K562 (cell line): Measurements from ENCODE around the gene ARHGEF7. TPM values are rescaled to one million over a fixed set of nuclear protein-coding genes. Genes with fewer than 3 reads are reported as not detected.

Source experiments
- ATAC-seq: fragments of 200-7000 bp; cut with Tn5 transposase; 3 replicates; pipeline ENCODE4 v1.9.1; 2020; ENCODE audit warnings: moderate library complexity
- BruUV-seq: library from RNA; stranded (reverse); fragments of 400-500 nt; replicated peaks from 2 replicates; lab custom pipeline; 2021; lab: Mats Ljungman, UMichigan
- CTCF ChIA-PET: fragments of 300-600 bp; formaldehyde crosslinking; extraction: SDS; loops from one replicate; lab custom pipeline; 2021; ENCODE audit warnings: low intra/inter-chr PET ratio; lab: Yijun Ruan, JAX
- POLR2A ChIA-PET: fragments of 300-600, 350-650 bp; sonication (Branson Sonifier 250); formaldehyde crosslinking; extraction: SDS; loops from one replicate; lab custom pipeline; 2021; ENCODE audit warnings: antibody characterized with exemption, inconsistent platforms; lab: Yijun Ruan, JAX
- DNase-seq, 4 experiments: peaks; one replicate each; pipeline versions ENCODE4 v3.0.0 to v3.0.0-alpha.2; 2011 to 2018; ENCODE audit warnings: low spot score in 3 of 4, mixed read lengths in 3 of 4; ENCODE audit errors: extremely low read depth in 1 of 4
- FAIRE-seq: peaks from 2 replicates; lab custom pipeline; 2011; peaks lifted over from hg19 to GRCh38; lab: Jason Lieb, UNC
- H2AFZ ChIP-seq: 2 replicates; pipeline ENCODE4 v1.6.0; 2011; ENCODE audit warnings: low read depth, low read length, control low read depth, inconsistent platforms
- H3K27ac ChIP-seq: fragments of 200-600 bp; 3 replicates; pipeline ENCODE4 v1.8.0; 2011; ENCODE audit warnings: low read depth, mild to moderate bottlenecking, control low read depth, inconsistent platforms, low read length, moderate library complexity, mixed read lengths; ENCODE audit errors: extremely low read depth
- H3K27me3 ChIP-seq, 2 experiments: fragments of 300-600 bp in 1 of 2; 2 replicates in 1 of 2; 3 replicates in 1 of 2; pipeline versions ENCODE4 v1.6.0 to v1.8.0; 2011; ENCODE audit warnings: inconsistent platforms in 2 of 2, low read length in 2 of 2, mild to moderate bottlenecking in 1 of 2, mixed read lengths in 1 of 2, moderate library complexity in 1 of 2; ENCODE audit not compliant: control insufficient read depth in 2 of 2, insufficient read depth in 2 of 2
- H3K36me3 ChIP-seq: fragments of 300-600 bp; 3 replicates; pipeline ENCODE4 v1.8.0; 2011; ENCODE audit warnings: mild to moderate bottlenecking, low read length, inconsistent platforms; ENCODE audit not compliant: control insufficient read depth, insufficient read depth
- H3K4me1 ChIP-seq, 2 experiments: fragments of 200-600 bp in 1 of 2; replicated peaks in 1 of 2; 2 replicates in 1 of 2; 3 replicates in 1 of 2; pipeline versions ENCODE4 v1.5.1 to v1.8.0; 2011; ENCODE audit warnings: inconsistent platforms in 2 of 2, low read length in 2 of 2, mild to moderate bottlenecking in 1 of 2, mixed read lengths in 1 of 2, moderate library complexity in 1 of 2; ENCODE audit not compliant: control insufficient read depth in 2 of 2, insufficient read depth in 2 of 2
- H3K4me2 ChIP-seq: 2 replicates; pipeline ENCODE4 v1.6.1; 2011; ENCODE audit warnings: low read length, control low read depth, inconsistent platforms, mixed read lengths; ENCODE audit not compliant: insufficient read depth
- H3K4me3 ChIP-seq: fragments of 200-600 bp; sonication (generic), shearing (Covaris generic); 2 replicates; pipeline ENCODE4 v1.5.1; 2016; ENCODE audit warnings: control low read depth, inconsistent platforms
- H3K79me2 ChIP-seq: fragments of 200-600 bp; 3 replicates; pipeline ENCODE4 v1.8.0; 2011; ENCODE audit warnings: low read length, inconsistent platforms; ENCODE audit not compliant: control insufficient read depth, insufficient read depth
- H3K9ac ChIP-seq, 2 experiments: 2 replicates each; pipeline versions ENCODE4 v1.6.0 to v1.6.1; 2011; ENCODE audit warnings: low read depth in 2 of 2, low read length in 2 of 2, control low read depth in 1 of 2, inconsistent platforms in 1 of 2, mild to moderate bottlenecking in 1 of 2, mixed read lengths in 1 of 2; ENCODE audit not compliant: insufficient read depth in 1 of 2
- H3K9me1 ChIP-seq: one replicate; pipeline ENCODE4 v1.6.0; 2011; ENCODE audit warnings: inconsistent platforms, mild to moderate bottlenecking, low read length, moderate library complexity; ENCODE audit not compliant: control insufficient read depth, insufficient read depth
- H3K9me3 ChIP-seq: replicated peaks from 2 replicates; pipeline ENCODE4 v1.5.1; 2011; ENCODE audit warnings: low read depth, low read length, inconsistent platforms; ENCODE audit not compliant: control insufficient read depth, insufficient read depth
- H4K20me1 ChIP-seq: replicated peaks from 2 replicates; pipeline ENCODE4 v1.6.1; 2011; ENCODE audit warnings: low read length, inconsistent platforms, mixed read lengths; ENCODE audit not compliant: control insufficient read depth, insufficient read depth
- ARID3A ChIP-seq: IDR thresholded peaks from 2 replicates; pipeline ENCODE4 v1.6.1; 2012; ENCODE audit warnings: low read depth, low read length, improper control_type of control experiment, borderline replicate concordance
- SRSF1 ChIP-seq: fragments of 200-400 bp; formaldehyde crosslinking; IDR thresholded peaks from 2 replicates; pipeline ENCODE4 v1.6.1; 2017; ENCODE audit warnings: mild to moderate bottlenecking, low read depth, low read length, moderate library complexity
- STAT5B ChIP-seq: fragments of 250-450 bp; sonication (Bioruptor Pico); IDR thresholded peaks from 2 replicates; pipeline ENCODE4 v1.8.0; 2021; ENCODE audit warnings: mild to moderate bottlenecking, inconsistent platforms
- ZBTB33 ChIP-seq: sonication (generic); formaldehyde crosslinking; IDR thresholded peaks from 2 replicates; pipeline ENCODE4 v1.8.1; 2023; ENCODE audit warnings: mild to moderate bottlenecking, missing genetic modification reagents
- ZNF224 ChIP-seq: sonication (generic); formaldehyde crosslinking; IDR thresholded peaks from 2 replicates; pipeline ENCODE4 v1.8.0; 2022; ENCODE audit warnings: mild to moderate bottlenecking, missing genetic modification reagents
- WGBS: fragments of 100-300 bp; shearing (Covaris generic); methylation state at CpG from one replicate; pipeline ENCODE4 v1.1.6; 2016; ENCODE audit warnings: low coverage, mixed read lengths; ENCODE audit not compliant: insufficient coverage; ENCODE audit errors: missing lambda C conversion rate; 5-methylcytosine and 5-hydroxymethylcytosine counted together
- in situ Hi-C: fragments of 300-500 bp; cut with MboI; formaldehyde crosslinking; loops from 4 replicates; pipeline ENCODE4 v1.15.0; 2018; ENCODE audit warnings: inconsistent platforms, mixed read lengths
- intact Hi-C: fragments of 100-400 bp; cut with micrococcal nuclease; formaldehyde crosslinking; loops from 2 replicates; pipeline ENCODE4 v1.14.2; 2022
- polyA plus RNA-seq, 8 experiments: library from polyadenylated mRNA; depleted of rRNA in 4 of 8; stranded (reverse) in 5 of 8; unstranded in 3 of 8; fragments of >200 nt; fragmentation: Nextera tagmentation in 2 of 8; fragmentation: Illumina TruSeq in 1 of 8; extraction: Ambion mirVana in 2 of 8; extraction: Trizol in 1 of 8; gene quantifications; 2 replicates each; pipeline versions ENCODE4 v1.2.1 to v1.2.3, GENCODE V29; 2011 to 2014; ENCODE audit warnings: inconsistent platforms in 1 of 8, missing spikeins in 1 of 8
- total RNA-seq, 7 experiments: library from RNA; depleted of rRNA in 6 of 7; stranded (reverse); fragments of >200 nt in 6 of 7; fragmentation: Illumina TruSeq in 2 of 7; extraction: Trizol in 2 of 7; gene quantifications; 2 replicates each; pipeline versions ENCODE4 v1.2.1 to v1.2.3, GENCODE V29; 2011 to 2021; ENCODE audit warnings: low replicate concordance in 1 of 7

Gene ARHGEF7
- total and polyA plus RNA-seq, 9 of the 15 experiments (the other 6 are each of a cell fraction or from before 2014, with no cell fraction given): 2.1 to 26.8 (median 17.5) TPM

DNA sequence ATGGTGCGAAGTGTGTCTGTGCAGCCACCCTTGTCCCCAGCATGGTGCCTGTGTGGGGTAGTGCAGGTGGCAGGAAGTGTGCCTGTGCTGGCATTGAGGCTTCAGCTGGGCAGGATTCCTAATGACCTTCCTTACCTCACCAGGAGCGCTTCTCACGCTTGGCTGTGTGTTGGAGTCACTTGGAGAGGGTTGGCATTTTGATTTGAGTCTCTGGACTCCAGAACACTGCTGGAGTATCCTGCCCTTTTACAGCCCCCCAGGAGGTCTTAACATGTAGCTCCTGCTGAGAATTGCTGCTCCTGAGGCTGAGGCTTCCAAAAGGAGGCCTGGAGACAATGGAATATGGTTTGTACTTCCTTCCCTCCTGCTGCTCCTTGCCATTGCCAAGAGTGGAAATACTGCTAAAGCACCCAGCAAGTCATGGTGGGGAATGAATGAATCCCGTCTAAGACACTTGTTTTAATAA lies 87.1 kb downstream of the ARHGEF7 start:
- H3K4me2 ChIP-seq: no peak overlapping the region
- WGBS: 75% methylated on average over 3 of the region's 4 CpGs
- CTCF ChIA-PET: no interaction called here
- peaks cover 2 to 5% of the 10 kb centered on the region in 2 experiments; a peak in 2 of 5 replicates for H3K4me1 ChIP-seq
- no peaks in the 10 kb centered on the region for H3K9me1 ChIP-seq
- in situ Hi-C loops (no loop called here), intact Hi-C loops (no loop called here)
- peaks cover 14% of the 10 kb centered on the region for H4K20me1 ChIP-seq
- TF ChIP-seq ARID3A (no peak), ZNF224 (CRISPR knock-in tag) (no peak), SRSF1 (no peak), ZBTB33 (no peak), STAT5B (CRISPR knock-in tag) (no peak)
- no peaks in the 10 kb centered on the region for H3K36me3 ChIP-seq
- no peaks in the 10 kb centered on the region for H3K27me3 ChIP-seq
- no peak overlapping the region for H2AFZ ChIP-seq
- H3K27ac ChIP-seq: no peak overlapping the region
- FAIRE-seq (no peak), DNase-seq (no peak), ATAC-seq (no peak)
- H3K9me3 ChIP-seq: no peaks in the 10 kb centered on the region
- no TSS peak for BruUV-seq
- POLR2A ChIA-PET: interaction anchor here (0.7 kb wide), 1 partner anchor 49 kb away, joined by 3 read pairs; no protein-coding TSS in a partner anchor
- peaks cover 37% of the 10 kb centered on the region for H3K79me2 ChIP-seq
- H3K4me3 ChIP-seq: no peak overlapping the region
- no peak overlapping the region for H3K9ac ChIP-seq
